Endothelial cell of umbilical vein (primary cell): Measurements from ENCODE around the gene HELQ. TPM values are rescaled to one million over a fixed set of nuclear protein-coding genes. Genes with fewer than 3 reads are reported as not detected.

Experiments
- BruUV-seq: library from RNA; stranded (reverse); fragments of 400-500 nt; replicated peaks from 2 replicates; lab custom pipeline; 2021; lab: Mats Ljungman, UMichigan
- CTCF ChIA-PET: fragments of 300-600, 350-600 bp; sonication (Branson Sonifier 250); formaldehyde crosslinking; loops from one replicate; lab custom pipeline; 2021; ENCODE audit warnings: antibody characterized with exemption, inconsistent platforms; lab: Charles Lee
- POLR2A ChIA-PET: fragments of 300-600, 350-600 bp; sonication (Branson Sonifier 250); formaldehyde crosslinking; loops from one replicate; lab custom pipeline; 2021; ENCODE audit warnings: antibody characterized with exemption, inconsistent platforms; lab: Charles Lee
- DNase-seq: peaks from one replicate; pipeline ENCODE4 v3.0.0-alpha.2; 2011; ENCODE audit warnings: low read depth, low spot score
- FAIRE-seq: peaks from 2 replicates; lab custom pipeline; 2011; peaks lifted over from hg19 to GRCh38; lab: Jason Lieb, UNC
- H2AFZ ChIP-seq: 2 replicates; pipeline ENCODE4 v1.6.0; 2012; ENCODE audit warnings: low read depth, low read length, control low read depth, inconsistent platforms
- H3K27ac ChIP-seq: 2 replicates; pipeline ENCODE4 v1.5.1; 2011; ENCODE audit warnings: low read depth, mild to moderate bottlenecking, control low read depth, low read length, moderate library complexity; ENCODE audit not compliant: insufficient read depth
- H3K27me3 ChIP-seq, 2 experiments: 2 replicates each; pipeline versions ENCODE4 v1.6.0 to v1.6.1; 2011; ENCODE audit warnings: low read length in 2 of 2, mixed read lengths in 1 of 2; ENCODE audit not compliant: control insufficient read depth in 2 of 2, insufficient read depth in 2 of 2
- H3K36me3 ChIP-seq, 2 experiments: 2 replicates in 1 of 2; 3 replicates in 1 of 2; pipeline ENCODE4 v1.5.1; 2011; ENCODE audit warnings: low read length in 2 of 2, mild to moderate bottlenecking in 1 of 2, moderate library complexity in 1 of 2; ENCODE audit not compliant: control insufficient read depth in 2 of 2, insufficient read depth in 2 of 2; ENCODE audit errors: extremely low read depth in 1 of 2
- H3K4me1 ChIP-seq: 3 replicates; pipeline ENCODE4 v1.5.1; 2011; ENCODE audit warnings: mild to moderate bottlenecking, low read length; ENCODE audit not compliant: control insufficient read depth, insufficient read depth; ENCODE audit errors: extremely low read depth
- H3K4me2 ChIP-seq: 2 replicates; pipeline ENCODE4 v1.6.1; 2011; ENCODE audit warnings: low read length, control low read depth, mixed read lengths; ENCODE audit not compliant: insufficient read depth
- H3K4me3 ChIP-seq, 3 experiments: fragments of 200-600 bp in 1 of 3; sonication (generic), shearing (Covaris generic) in 1 of 3; replicated peaks in 1 of 3; 2 replicates each; pipeline ENCODE4 v1.5.1; 2011 to 2016; ENCODE audit warnings: control low read depth in 3 of 3, low read length in 3 of 3, mild to moderate bottlenecking in 2 of 3, inconsistent platforms in 1 of 3, low read depth in 1 of 3, moderate library complexity in 1 of 3; ENCODE audit not compliant: insufficient read depth in 1 of 3
- H3K79me2 ChIP-seq: 2 replicates; pipeline ENCODE4 v1.6.0; 2012; ENCODE audit warnings: low read length, inconsistent platforms; ENCODE audit not compliant: control insufficient read depth, insufficient read depth
- H3K9ac ChIP-seq: replicated peaks from 2 replicates; pipeline ENCODE3; 2011; ENCODE audit warnings: low read length, control low read depth; ENCODE audit not compliant: insufficient read depth; ENCODE audit errors: extremely low read depth
- H3K9me1 ChIP-seq: replicated peaks from 3 replicates; pipeline ENCODE4 v1.6.0; 2011; ENCODE audit warnings: mild to moderate bottlenecking, low read length; ENCODE audit not compliant: control insufficient read depth, insufficient read depth; ENCODE audit errors: extremely low read depth
- H3K9me3 ChIP-seq: replicated peaks from 2 replicates; pipeline ENCODE4 v1.5.1; 2012; ENCODE audit warnings: low read length, inconsistent platforms; ENCODE audit not compliant: control insufficient read depth, insufficient read depth
- H4K20me1 ChIP-seq: replicated peaks from 2 replicates; pipeline ENCODE3; 2011; ENCODE audit warnings: mild to moderate bottlenecking, low read length; ENCODE audit not compliant: control insufficient read depth, insufficient read depth; ENCODE audit errors: extremely low read depth
- CTCF ChIP-seq, 2 donors: IDR thresholded peaks; 1 replicate in 1 of 2; 2 replicates in 1 of 2; pipeline ENCODE4 v1.5.1; 2011; ENCODE audit warnings: low read length in 2 of 2, mild to moderate bottlenecking in 2 of 2, moderate library complexity in 2 of 2, control low read depth in 1 of 2, inconsistent platforms in 1 of 2, low read depth in 1 of 2; ENCODE audit not compliant: insufficient read depth in 1 of 2; ENCODE audit errors: extremely low read depth in 1 of 2
- EZH2 ChIP-seq: IDR thresholded peaks from 2 replicates; pipeline ENCODE4 v1.6.1; 2012; ENCODE audit warnings: borderline replicate concordance, low read depth, mild to moderate bottlenecking, moderate library complexity, low read length, inconsistent platforms; ENCODE audit not compliant: severe bottlenecking
- FOS ChIP-seq: IDR thresholded peaks from 2 replicates; pipeline ENCODE4 v1.6.1; 2011; ENCODE audit warnings: mild to moderate bottlenecking, low read length, moderate library complexity, borderline replicate concordance; ENCODE audit not compliant: insufficient read depth
- GATA2 ChIP-seq: IDR thresholded peaks from 2 replicates; pipeline ENCODE4 v1.7.0; 2011; ENCODE audit warnings: low read depth, mild to moderate bottlenecking, moderate library complexity, mixed read lengths, low read length; ENCODE audit not compliant: insufficient read length, insufficient read depth
- JUN ChIP-seq: IDR thresholded peaks from 2 replicates; pipeline ENCODE4 v1.6.1; 2011; ENCODE audit warnings: borderline replicate concordance, low read depth; ENCODE audit not compliant: insufficient read length, insufficient read depth
- MAX ChIP-seq: IDR thresholded peaks from 2 replicates; pipeline ENCODE4 v1.6.1; 2011; ENCODE audit not compliant: insufficient read depth, insufficient read length
- MYC ChIP-seq: IDR thresholded peaks from one replicate; pipeline ENCODE4 v1.6.1; 2011; ENCODE audit warnings: mild to moderate bottlenecking, low read depth, low read length
- POLR2A ChIP-seq: IDR thresholded peaks from 2 replicates; pipeline ENCODE4 v1.6.1; 2012; ENCODE audit warnings: low read depth, mild to moderate bottlenecking, control low read depth, low read length
- POLR2AphosphoS5 ChIP-seq: IDR thresholded peaks from 2 replicates; pipeline ENCODE4 v1.6.1; 2012; ENCODE audit warnings: low read depth, mild to moderate bottlenecking, control low read depth, low read length, moderate library complexity; ENCODE audit not compliant: insufficient read depth
- dilution Hi-C: fragments of 300-500 bp; cut with MboI; formaldehyde crosslinking; loops from one replicate; pipeline ENCODE4 v1.15.0; 2019; ENCODE audit warnings: low sequenced_read_pairs; ENCODE audit not compliant: extremely low pct_ligation_motif_present
- intact Hi-C: fragments of 100-400 bp; cut with micrococcal nuclease; formaldehyde crosslinking; loops from one replicate; pipeline ENCODE4 v1.10.0; 2022
- polyA plus RNA-seq, 4 experiments: library from polyadenylated mRNA; depleted of rRNA in 3 of 4; stranded (reverse) in 3 of 4; unstranded in 1 of 4; fragments of >200 nt; gene quantifications; 2 replicates each; pipeline versions ENCODE4 v1.2.1 to v1.2.3, GENCODE V29; 2011 to 2012; ENCODE audit warnings: missing spikeins in 1 of 4
- total RNA-seq: library from RNA; stranded (reverse); gene quantifications from 2 replicates; pipeline ENCODE4 v1.2.3, GENCODE V29; 2021

The HELQ gene
- total and polyA plus RNA-seq, 2 donors (not counting 3 experiments of a cell fraction or from before 2014, with no cell fraction given) = 8.7 to 11.1 TPM

- TF ChIP-seq POLR2AphosphoS5 (no peak), EZH2 (no peak), MAX (no peak), JUN (no peak), FOS (no peak), GATA2 (no peak), POLR2A (no peak), MYC (no peak), CTCF (IDR thresholded peaks at IDR 0.05; ENCODE audit: extremely low read depth in 1 of 2, insufficient read depth in 1 of 2, low read depth in 1 of 2, low read length in 2 of 2) (no peak)
- intact Hi-C loops = no loop called here
- H3K9ac ChIP-seq = no peak overlapping the region
- H3K27me3 ChIP-seq = no peaks in the 10 kb centered on the region
- CTCF ChIA-PET = interaction anchor here (0.8 to 1.2 kb wide), 2 partner anchors 9 to 35 kb away, joined by 3 to 4 read pairs; no protein-coding TSS in a partner anchor
- DNase-seq (no peak), FAIRE-seq (no peak)
- H3K79me2 ChIP-seq = no peaks in the 10 kb centered on the region
- H3K9me3 ChIP-seq = no peaks in the 10 kb centered on the region
- H3K4me2 ChIP-seq = no peak overlapping the region
- H3K4me3 ChIP-seq = no peak overlapping the region
- H3K27ac ChIP-seq = no peak overlapping the region
- POLR2A ChIA-PET = interaction anchor here (0.6 kb wide), 1 partner anchor 24 kb away, joined by 3 read pairs; no protein-coding TSS in a partner anchor
- H3K36me3 ChIP-seq = no peaks in the 10 kb centered on the region
- no TSS peak for BruUV-seq
- dilution Hi-C loops = no loop called here
- no peak overlapping the region for H2AFZ ChIP-seq
- H3K4me1 ChIP-seq = no peaks in the 10 kb centered on the region
- H3K9me1 ChIP-seq = no peaks in the 10 kb centered on the region
- H4K20me1 ChIP-seq = no peaks in the 10 kb centered on the region
Measured at GRCh38 chr4:83364312-83364711, 91.3 kb downstream of the HELQ start.
